G401.6 (cell line): ENCODE data around the gene ADAMTS17.

Experiments
- FAIRE-seq: peaks from 2 replicates; lab custom pipeline; 2012; peaks lifted over from hg19 to GRCh38; lab: Jason Lieb, UNC

Gene ADAMTS17, protein sequence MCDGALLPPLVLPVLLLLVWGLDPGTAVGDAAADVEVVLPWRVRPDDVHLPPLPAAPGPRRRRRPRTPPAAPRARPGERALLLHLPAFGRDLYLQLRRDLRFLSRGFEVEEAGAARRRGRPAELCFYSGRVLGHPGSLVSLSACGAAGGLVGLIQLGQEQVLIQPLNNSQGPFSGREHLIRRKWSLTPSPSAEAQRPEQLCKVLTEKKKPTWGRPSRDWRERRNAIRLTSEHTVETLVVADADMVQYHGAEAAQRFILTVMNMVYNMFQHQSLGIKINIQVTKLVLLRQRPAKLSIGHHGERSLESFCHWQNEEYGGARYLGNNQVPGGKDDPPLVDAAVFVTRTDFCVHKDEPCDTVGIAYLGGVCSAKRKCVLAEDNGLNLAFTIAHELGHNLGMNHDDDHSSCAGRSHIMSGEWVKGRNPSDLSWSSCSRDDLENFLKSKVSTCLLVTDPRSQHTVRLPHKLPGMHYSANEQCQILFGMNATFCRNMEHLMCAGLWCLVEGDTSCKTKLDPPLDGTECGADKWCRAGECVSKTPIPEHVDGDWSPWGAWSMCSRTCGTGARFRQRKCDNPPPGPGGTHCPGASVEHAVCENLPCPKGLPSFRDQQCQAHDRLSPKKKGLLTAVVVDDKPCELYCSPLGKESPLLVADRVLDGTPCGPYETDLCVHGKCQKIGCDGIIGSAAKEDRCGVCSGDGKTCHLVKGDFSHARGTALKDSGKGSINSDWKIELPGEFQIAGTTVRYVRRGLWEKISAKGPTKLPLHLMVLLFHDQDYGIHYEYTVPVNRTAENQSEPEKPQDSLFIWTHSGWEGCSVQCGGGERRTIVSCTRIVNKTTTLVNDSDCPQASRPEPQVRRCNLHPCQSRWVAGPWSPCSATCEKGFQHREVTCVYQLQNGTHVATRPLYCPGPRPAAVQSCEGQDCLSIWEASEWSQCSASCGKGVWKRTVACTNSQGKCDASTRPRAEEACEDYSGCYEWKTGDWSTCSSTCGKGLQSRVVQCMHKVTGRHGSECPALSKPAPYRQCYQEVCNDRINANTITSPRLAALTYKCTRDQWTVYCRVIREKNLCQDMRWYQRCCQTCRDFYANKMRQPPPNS

DNA sequence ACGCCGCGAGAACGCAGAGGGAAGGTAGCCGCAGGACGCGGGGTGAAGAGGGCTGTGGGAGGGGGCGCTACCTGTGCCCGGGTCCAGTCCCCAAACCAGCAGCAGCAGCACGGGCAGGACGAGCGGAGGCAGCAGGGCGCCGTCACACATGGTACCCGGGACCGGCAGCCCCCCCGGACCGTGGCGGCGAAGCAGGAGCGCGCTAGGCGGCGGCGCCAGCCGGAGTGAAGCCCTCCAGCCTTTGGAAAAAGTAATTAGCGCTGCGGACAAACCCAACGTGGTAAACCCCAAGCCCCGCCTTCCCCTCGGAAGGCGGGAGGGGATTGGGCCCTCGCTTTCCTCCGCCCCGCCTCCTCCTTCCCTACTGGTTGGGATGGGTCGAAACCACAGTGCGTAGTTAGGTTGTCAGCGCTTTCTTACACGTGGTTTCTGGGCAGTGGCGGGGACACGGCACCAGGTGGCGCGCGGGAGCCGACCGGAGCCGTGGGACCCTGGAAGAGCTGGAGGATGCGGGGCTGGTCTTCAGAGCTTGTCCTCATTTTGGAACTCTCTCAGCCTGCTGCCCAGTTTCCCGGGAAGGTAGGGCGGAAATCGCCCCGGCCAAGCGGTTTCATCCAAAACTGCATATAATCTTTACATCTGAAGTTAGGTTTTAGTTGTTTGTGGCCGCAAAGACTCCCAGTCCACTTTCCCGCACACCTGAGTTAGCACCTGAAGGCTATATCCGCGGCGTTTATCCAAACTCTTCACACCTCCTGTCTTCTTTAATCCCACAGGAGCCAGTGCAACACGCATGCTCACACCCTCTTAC lies at the start of gene ADAMTS17:
Gene ADAMTS17 (minus strand): TSS at position 226 of the 811 bp plus-strand sequence. CDS start 76 bp downstream, at position 150.
- FAIRE-seq, result peak; percentile 66

DNA sequence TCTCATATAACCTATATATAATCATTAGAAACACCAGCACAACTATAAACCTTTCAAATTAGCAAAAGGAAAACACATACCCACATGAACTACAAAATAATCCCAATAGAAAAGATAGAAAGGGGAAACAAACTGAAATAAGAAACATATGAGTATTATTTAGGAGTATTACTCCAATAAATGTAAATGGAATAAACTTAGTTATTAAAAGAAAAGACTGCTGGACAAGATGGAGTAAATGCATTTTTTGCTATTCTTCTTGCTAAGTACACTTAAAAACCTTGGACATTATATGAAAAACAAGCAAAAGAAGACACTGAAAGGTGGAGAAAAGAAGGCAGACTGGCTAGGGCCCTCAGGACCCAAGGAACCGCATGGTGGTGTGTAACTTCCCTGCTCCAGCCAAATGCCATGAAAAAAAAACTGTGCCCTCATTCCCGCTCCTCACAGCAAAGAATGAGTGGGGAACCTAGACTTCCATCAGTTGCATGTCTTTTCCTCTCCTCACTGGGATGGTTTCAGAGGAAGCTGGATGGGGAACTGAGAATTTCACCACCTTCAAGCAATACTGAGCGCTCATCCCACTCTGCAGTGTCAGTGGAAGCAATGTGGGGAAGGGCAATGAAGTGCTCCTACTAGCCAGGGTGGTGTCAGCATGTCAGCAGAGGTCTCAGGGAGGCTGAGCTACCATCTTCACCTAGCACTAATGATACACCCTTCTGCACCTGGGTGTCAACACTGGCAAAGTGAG lies 43.7 kb upstream of the ADAMTS17 start:
- no peak for FAIRE-seq

GRCh38 chr15:100384108-100384410 lies 42.3 kb upstream of the ADAMTS17 start:
- FAIRE-seq, result no peak

- no peak for FAIRE-seq
These were observed 41.7 kb upstream of the ADAMTS17 start for GRCh38 chr15:100383302-100384107.

DNA sequence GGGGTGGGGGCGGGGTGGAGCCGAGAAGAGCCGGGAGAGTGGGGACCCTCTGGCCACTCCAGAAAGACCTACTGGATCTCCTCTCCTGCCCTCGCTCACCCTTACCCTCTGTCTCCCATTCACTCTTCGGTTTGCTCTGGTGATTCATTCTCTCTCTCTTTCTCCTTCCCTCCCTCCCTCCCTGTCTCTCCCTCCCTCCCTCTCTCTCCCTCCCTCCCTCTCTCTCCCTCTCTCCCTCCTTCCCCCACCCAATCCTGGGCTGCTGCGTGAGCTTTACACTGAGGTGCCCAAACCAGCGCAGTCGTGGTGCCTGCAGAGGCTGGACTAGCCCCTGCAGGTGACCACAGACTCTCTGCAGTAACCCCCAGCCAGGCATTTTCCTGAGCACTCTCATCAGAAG lies 32.2 kb upstream of the ADAMTS17 start:
- FAIRE-seq, result no peak

DNA sequence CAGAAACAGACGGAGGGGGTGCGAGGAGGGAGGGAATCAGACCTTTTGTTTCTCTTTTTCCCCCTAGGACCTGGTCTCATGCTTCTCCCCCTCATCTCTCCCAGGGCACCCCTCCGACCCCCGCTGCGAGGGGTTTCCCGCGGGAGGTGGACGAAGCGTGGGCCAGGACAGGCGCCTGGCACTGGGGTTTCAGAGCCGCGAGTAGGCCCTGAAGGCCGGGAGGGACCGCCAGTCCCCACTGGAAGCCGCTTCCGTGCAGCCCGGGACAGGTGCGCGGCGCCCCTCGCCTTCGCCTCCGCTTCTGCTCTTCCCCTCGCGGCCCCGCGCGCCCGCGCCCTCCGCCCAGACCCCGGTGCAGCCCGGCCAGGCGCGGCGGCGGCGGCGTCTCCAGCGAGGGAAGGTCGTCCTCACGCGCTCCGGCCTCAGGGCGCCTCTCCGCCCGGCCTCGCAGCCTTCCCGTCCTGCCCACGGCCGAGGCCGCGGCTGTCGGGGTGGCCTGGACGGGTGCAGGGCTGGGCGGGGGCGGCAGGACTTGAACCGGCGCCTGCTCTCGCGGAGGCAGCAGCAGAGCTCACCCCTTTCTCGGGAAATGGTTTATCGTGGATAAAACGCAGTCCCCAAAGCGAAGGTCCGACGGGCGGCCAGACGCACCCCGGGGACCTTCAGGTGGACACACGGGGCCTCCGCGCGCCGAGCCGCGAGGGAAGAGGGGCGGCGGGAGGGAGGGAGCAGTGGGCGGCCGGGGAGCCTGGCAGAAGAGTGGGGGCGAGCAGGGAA lies 31.5 kb upstream of the ADAMTS17 start:
- no peak for FAIRE-seq

- no peak for FAIRE-seq
These were observed 31.0 kb upstream of the ADAMTS17 start for GRCh38 chr15:100372739-100373119.

DNA sequence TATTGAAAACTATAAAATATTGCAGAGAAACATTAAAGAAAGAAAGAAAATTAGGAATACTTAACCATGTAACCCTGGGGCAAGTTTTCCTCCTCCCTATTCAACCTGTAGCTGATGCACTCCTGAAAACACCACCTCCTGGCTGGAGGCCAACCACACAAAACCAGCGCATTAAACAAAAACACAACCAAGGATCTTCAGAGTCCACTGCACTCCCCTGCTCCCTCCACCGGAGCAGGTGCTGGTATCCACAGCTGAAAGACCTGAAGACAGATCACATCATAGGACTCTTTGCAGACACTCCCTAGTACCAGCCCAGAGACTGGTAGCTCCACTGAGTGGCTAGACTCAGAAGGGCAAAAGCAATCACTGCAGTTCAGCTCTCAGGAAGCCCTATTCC lies 13.6 kb upstream of the ADAMTS17 start:
- FAIRE-seq, result no peak

DNA sequence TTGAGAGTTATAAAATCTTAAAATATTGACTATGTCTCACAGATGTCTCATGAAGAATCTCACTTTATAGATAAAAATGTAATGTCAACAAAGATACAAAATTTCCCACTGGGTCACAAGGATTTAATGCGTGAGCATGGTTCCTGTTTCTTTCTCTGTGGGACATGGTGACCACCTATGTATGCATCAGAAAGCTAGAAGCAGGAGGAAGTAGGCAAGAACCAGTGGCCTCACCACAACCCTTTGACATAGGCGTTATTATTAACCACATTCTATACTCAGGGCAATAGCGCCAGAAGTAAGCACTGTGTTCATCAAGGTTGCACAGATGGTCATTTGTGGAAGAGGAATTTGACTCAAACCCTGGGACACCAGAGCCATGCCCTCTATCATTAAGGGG lies 11.7 kb upstream of the ADAMTS17 start:
- FAIRE-seq, result no peak

GRCh38 chr15:100350434-100351226 lies 8.9 kb upstream of the ADAMTS17 start:
- FAIRE-seq, result no peak

- FAIRE-seq, result peak; percentile 28
These were observed 8.1 kb upstream of the ADAMTS17 start for GRCh38 chr15:100349696-100350433.

DNA sequence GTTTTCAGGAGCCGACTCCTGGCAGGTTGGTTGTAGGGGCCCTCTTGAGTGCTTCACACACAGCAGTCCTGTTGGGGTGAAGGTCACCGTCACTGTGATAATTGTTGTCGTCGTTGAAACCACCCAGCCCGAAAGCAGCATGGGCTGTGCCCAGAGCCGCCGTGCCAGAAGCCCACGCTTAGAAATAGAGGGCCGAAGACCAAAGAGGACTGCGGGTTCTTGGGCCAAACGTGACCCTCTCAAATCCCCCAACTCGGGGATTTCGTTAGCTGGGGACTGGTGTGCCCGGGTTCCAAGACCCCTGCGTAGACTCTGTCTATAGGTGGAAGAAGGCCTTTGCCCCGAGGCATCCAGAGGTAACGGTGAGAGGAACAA lies 7.5 kb upstream of the ADAMTS17 start:
- no peak for FAIRE-seq

DNA sequence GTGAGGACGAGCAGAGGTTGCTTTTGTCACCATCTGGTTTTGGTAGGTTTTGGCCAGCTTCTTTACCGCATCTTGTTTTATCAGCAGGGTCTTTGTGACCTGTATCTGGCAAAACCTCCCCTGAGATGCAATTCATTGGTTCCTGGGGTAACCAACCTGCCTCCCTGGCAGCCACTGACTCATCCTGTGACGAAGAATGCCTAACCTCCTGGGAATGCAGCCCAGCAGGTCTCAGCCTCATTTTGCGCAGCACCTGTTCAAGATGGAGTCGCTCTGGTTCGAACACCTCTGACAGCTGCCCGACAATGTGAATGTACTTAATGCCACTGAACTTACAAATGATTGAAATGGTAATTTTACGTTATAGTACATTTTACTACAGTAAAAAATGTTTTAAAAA lies 6.8 kb upstream of the ADAMTS17 start:
- FAIRE-seq, result no peak

- no peak for FAIRE-seq
These were observed 5.2 kb upstream of the ADAMTS17 start for GRCh38 chr15:100346866-100347512.

GRCh38 chr15:100345438-100345837 lies 3.7 kb upstream of the ADAMTS17 start:
- FAIRE-seq, result no peak

GRCh38 chr15:100343251-100343650 lies 1.5 kb upstream of the ADAMTS17 start:
- FAIRE-seq, result no peak

- no peak for FAIRE-seq
These were observed 481 bp downstream of the ADAMTS17 start for GRCh38 chr15:100341239-100341749.
